Choroid plexus epithelial cell (primary cell): ENCODE measurements around the gene CYTH1.

Experiments used
- DNase-seq: peaks from one replicate; pipeline ENCODE4 v3.0.0-alpha.2; 2010; ENCODE audit warnings: low read depth
- H3K4me3 ChIP-seq: 2 replicates; pipeline ENCODE4 v1.5.1; 2011; ENCODE audit warnings: low read depth, mild to moderate bottlenecking, control low read depth, low read length, moderate library complexity
- TF ChIP-seq, protein P1 (sequence below): conservative IDR thresholded peaks from 2 replicates; pipeline ENCODE4 v1.5.1; 2011; ENCODE audit warnings: low read depth, mild to moderate bottlenecking, control low read depth, inconsistent platforms, low read length, moderate library complexity

The CYTH1 gene

DNA sequence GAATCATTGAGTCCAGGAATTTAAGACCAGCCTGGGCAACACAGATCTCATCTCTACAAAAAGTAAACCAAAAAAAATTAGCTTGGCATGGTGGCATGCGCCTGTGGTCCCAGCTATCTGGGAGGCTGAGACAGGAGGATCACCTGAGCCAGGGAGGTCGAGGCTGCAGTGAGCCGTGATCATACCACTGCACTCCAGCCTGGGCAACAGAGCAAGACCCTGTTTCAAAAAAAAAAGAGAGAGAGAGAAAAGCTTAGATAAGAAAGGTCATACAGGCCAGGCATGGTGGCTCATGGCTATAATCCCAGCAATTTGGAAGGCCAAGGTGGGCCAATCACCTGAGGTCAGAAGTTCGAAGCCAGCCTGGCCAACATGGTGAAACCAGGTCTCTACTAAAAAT, 141.4 kb downstream of the CYTH1 start:
- no peak overlapping the region for H3K4me3 ChIP-seq
- DNase-seq = no peak
- TF ChIP-seq, protein P1, sequence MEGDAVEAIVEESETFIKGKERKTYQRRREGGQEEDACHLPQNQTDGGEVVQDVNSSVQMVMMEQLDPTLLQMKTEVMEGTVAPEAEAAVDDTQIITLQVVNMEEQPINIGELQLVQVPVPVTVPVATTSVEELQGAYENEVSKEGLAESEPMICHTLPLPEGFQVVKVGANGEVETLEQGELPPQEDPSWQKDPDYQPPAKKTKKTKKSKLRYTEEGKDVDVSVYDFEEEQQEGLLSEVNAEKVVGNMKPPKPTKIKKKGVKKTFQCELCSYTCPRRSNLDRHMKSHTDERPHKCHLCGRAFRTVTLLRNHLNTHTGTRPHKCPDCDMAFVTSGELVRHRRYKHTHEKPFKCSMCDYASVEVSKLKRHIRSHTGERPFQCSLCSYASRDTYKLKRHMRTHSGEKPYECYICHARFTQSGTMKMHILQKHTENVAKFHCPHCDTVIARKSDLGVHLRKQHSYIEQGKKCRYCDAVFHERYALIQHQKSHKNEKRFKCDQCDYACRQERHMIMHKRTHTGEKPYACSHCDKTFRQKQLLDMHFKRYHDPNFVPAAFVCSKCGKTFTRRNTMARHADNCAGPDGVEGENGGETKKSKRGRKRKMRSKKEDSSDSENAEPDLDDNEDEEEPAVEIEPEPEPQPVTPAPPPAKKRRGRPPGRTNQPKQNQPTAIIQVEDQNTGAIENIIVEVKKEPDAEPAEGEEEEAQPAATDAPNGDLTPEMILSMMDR = no peak

DNA sequence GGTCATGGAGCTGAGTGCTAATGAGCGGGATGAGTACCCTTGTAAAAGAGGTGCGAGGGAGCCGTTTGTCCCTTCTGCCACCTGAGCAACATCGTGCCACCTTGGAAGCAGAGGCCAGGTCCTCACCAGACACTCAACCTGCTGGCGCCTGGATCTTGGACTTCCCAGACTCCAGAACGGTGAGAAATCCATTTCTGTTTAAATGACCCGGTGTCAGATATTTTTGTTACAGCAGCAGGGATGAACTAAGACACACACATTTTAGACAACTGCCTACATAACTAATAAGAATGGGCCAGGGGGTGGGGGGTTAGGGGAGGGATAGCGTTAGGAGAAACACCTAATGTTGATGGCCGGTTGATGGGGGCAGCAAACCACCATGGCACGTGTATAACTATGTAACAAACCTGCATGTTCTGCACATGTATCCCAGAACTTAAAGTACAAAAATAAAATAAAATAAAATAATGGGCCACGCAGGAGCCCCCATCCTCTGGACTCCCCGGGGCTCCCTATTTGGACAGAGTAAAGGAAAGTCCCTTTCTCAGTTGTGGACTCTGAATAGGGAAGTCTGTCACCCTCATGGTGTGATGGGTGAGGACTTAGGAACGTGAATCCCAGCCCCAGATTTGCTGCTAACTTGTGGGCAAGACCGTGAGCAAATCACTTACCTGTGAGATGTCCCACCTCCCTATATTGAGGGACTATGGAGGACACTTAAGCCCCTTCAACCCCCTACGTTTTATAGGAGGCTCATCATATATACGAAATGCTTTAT, 144.2 kb downstream of the CYTH1 start:
- no peak for DNase-seq
- TF ChIP-seq, protein P1 = no peak
- no peak overlapping the region for H3K4me3 ChIP-seq

DNA sequence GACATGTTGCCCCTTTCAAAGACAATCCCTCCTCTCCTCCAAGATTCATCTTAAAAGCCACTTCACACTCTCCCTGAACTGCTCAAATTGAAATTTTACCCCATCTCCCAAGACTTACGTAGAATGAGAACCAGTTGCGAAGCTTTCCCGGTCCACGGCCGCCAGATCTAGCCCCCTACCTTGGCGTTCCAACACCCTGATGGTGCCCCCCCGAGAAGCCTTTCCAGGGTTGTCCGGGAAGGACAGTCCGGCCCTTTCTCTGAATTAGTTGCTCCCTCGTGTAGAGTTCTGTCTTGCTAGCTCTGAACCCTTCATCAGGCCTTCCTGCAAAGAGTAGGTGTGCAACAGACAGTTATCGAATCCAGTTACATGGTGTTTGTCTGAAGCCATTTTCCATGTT, 144.9 kb downstream of the CYTH1 start:
- no peak for DNase-seq
- TF ChIP-seq, protein P1 = no peak
- H3K4me3 ChIP-seq = no peak overlapping the region

DNA sequence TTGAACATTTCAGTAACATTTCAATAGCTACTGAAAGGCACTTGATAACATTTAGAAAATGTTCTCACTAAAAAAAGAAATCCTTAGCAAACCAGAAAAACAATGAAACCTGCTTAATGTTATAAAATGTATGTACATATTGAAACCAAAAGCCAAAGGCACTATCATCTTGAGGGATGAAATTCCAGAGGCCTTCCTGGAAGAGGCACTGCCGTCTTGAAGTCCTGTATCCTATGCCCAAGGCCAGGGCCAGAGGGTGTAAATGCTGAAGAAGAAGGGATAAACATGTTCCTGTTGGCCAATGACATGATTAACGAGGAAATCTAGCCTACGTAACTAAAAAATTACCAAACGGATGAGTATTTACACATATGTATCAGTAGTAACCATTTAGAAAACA, 147.9 kb downstream of the CYTH1 start:
- H3K4me3 ChIP-seq = no peak overlapping the region
- no peak for DNase-seq
- TF ChIP-seq, protein P1 = no peak

DNA sequence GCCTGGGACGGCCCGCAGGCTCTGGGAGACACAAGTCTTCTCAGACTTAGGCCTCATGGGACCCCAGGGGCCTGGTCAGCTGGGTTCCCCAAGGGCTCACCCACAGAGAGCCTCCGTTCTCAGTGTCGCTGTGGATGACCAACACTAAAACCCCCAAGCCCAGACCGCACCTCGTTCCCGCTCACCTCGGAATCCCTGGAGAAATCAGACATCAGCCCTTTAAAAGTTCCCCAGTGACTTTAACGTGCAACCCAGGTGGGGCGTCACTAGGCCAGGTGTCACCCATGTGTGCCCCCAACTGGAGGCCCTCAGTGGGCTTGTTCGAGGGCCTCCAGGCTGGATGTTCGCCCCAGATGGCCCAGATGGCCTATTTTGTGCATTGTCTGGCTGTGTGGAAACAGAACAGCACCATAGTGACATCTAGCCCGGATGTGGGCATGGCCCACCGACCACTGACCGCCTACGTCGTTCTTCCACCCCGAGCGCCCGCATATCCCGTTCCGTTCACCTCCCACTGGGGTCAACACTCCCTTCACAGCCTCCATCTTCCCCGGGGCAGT, 152.6 kb downstream of the CYTH1 start:
- TF ChIP-seq, protein P1 = no peak
- DNase-seq = no peak

DNA sequence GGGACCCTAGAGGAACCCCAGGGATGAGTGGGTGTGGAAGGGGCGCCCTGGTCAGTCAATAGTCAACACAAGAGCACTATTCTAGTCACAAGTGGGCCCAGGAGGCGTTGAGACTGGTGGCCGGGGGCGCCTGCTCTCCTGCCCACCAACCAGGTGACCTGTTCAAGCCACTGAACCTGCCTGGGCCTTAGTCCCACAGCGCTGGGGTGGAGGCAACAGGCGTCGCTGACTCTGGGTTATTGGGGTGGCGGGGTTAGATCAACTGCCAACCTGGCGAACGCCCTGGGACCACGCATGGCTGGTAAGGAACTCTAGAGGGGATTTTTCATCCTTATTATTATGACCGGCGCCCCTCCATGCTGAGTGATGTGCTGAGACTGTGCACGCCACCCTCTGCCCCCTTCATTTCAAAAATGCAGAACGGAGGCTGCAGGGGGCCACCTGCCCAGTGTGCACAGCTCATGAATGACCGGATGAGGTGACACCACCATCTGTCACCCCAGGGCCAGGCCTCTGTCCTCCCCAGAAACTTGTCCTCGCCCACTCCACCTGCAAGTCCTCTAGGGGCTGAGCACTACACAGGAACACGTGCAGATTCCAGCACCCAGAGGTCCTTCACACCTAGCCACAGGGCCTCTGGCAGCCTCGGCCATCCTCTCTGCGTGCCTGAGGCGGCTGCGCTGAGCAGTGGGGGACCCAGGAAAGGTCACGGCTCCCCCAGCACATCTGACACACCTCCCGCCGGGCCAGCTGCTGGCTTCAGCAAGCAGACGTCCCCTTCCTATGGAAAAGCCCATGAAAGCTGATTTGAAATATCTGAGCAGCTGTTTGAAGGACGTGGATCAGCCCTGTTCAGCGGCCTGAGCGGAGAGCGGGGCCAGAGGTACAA, 153.3 kb downstream of the CYTH1 start:
- TF ChIP-seq, protein P1 = no peak
- no peak for DNase-seq

More for the DNA sequence above, 152.6 kb downstream of the CYTH1 start:
- H3K4me3 ChIP-seq = no peak overlapping the region

More for the DNA sequence above, 153.3 kb downstream of the CYTH1 start:
- no peak overlapping the region for H3K4me3 ChIP-seq
